Activated naive CD4-positive, alpha-beta T cell treated with anti-CD3 and anti-CD28 coated beads, Interleukin-2, amount 50 U/mL, for 72 hours (primary cell): Measurements from ENCODE around the gene CTSK. TPM values are rescaled to one million over a fixed set of nuclear protein-coding genes. Genes with fewer than 3 reads are reported as not detected.
"Not testable (repeated sequence)": the region's sequence is repeated elsewhere in the genome, so short reads cannot be mapped to it uniquely, and the experiment has no call there.

Experiments
- ATAC-seq, 2 donors: fragments of 150-1000 bp; cut with Tn5 transposase; 2 replicates each; pipeline ENCODE4 v1.10.0; 2021; ENCODE audit warnings: mild to moderate bottlenecking in 2 of 2, moderate library complexity in 2 of 2
- DNase-seq, 2 donors: peaks; one replicate each; pipeline ENCODE4 v3.0.0; 2021 to 2022; ENCODE audit warnings: low spot score in 2 of 2
- H3K27ac Mint-ChIP-seq, 2 donors: one replicate each; pipeline ENCODE4 v1.8.0; 2022; ENCODE audit warnings: mild to moderate bottlenecking in 2 of 2, mixed read lengths in 2 of 2
- H3K36me3 Mint-ChIP-seq, 2 donors: one replicate each; pipeline ENCODE4 v1.8.0; 2022; ENCODE audit warnings: mixed read lengths in 2 of 2
- H3K9me3 Mint-ChIP-seq, 2 donors: one replicate each; pipeline ENCODE4 v1.8.0; 2022; ENCODE audit warnings: mixed read lengths in 2 of 2
- total RNA-seq, 2 donors: library from RNA; stranded (reverse); gene quantifications; one replicate each; pipeline ENCODE4 v1.2.3, GENCODE V29; 2022

CTSK gene
- total RNA-seq, 2 donors from 2014 or later, result 3.1 to 3.3 TPM

GRCh38 chr1:150813028-150813707 is 5.1 kb upstream of the CTSK start:
- Mint-ChIP-seq H3K27ac (no peak overlapping the region), H3K9me3 (no peaks in the 10 kb centered on the region), H3K36me3 (no peaks in the 10 kb centered on the region)
- no peak for ATAC-seq
- no peak for DNase-seq

DNA sequence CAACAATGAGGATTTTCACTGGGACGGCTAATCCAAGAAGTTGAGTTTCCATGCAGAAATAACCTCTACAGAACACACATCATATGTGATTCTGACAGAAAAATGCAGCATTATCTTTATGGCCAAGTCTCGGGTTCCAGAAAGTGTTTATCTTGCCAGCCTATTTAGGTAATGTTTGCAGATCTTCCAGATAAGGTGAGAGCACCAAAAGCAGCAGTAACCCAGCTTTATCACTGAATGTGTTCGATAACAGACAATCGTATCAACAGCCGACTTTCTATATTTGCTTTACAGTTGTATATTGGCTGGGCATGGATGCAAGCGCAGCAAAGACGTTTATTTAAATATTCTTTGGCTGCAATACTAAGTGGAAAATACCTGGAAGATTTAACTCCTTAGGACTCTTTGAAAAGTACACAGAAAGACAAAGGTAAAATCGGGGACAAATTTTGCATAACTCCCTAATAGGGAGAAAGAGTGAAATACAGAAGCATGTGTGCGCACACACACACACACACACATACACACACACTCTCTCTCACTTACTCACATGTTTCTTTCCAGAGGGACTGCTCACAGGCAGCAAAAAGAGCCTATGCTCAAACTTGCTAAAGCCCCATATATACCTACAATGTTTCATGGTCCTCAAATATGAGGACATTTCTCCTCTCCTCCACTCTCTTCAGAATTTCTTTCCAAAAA is 3.0 kb upstream of the CTSK start:
- H3K27ac Mint-ChIP-seq, result no peak overlapping the region
- no peak for DNase-seq
- H3K9me3 Mint-ChIP-seq, result no peaks in the 10 kb centered on the region
- H3K36me3 Mint-ChIP-seq, result no peaks in the 10 kb centered on the region
- ATAC-seq, result no peak

GRCh38 chr1:150809651-150810050 is 1.6 kb upstream of the CTSK start:
- Mint-ChIP-seq H3K27ac (peak overlapping the region in 1 of 2 donors; percentile 16), H3K36me3 (no peaks in the 10 kb centered on the region), H3K9me3 (no peaks in the 10 kb centered on the region)
- ATAC-seq, result no peak
- DNase-seq, result no peak

- DNase-seq (no peak), ATAC-seq (no peak)
- Mint-ChIP-seq H3K36me3 (no peaks in the 10 kb centered on the region), H3K9me3 (no peaks in the 10 kb centered on the region), H3K27ac (no peak overlapping the region)
Observed at GRCh38 chr1:150808846-150809245, 786 bp upstream of the CTSK start.

GRCh38 chr1:150807249-150808023 is 624 bp downstream of the CTSK start:
- DNase-seq, result no peak
- Mint-ChIP-seq H3K27ac (peak overlapping the region in 1 of 2 donors; percentile 16), H3K36me3 (no peaks in the 10 kb centered on the region), H3K9me3 (no peaks in the 10 kb centered on the region)
- ATAC-seq, result no peak

DNA sequence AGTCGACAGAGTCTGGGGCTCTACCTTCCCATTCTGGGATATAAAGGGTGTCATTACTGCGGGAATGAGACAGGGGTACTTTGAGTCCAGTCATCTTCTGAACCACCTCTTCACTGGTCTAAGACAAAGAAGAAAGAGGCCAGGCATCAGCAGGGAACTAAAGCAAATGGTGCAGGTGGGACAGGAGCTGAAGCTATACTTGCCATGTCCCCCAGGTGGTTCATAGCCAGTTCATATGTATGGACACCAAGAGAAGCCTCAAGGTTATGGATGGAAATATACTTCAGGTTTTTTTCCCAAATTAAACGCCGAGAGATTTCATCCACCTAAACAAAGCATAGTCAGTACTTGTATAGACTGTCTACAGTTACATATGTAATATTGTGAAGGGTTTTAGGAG is 2.2 kb downstream of the CTSK start:
- ATAC-seq (no peak), DNase-seq (no peak)
- no peaks in the 10 kb centered on the region for H3K36me3 Mint-ChIP-seq
- H3K27ac Mint-ChIP-seq, result no peak overlapping the region
- H3K9me3 Mint-ChIP-seq, result no peaks in the 10 kb centered on the region

GRCh38 chr1:150804671-150805070 is 3.4 kb downstream of the CTSK start:
- ATAC-seq (no peak), DNase-seq (no peak)
- H3K27ac Mint-ChIP-seq, result no peak overlapping the region
- no peaks in the 10 kb centered on the region for H3K36me3 Mint-ChIP-seq
- no peaks in the 10 kb centered on the region for H3K9me3 Mint-ChIP-seq

DNA sequence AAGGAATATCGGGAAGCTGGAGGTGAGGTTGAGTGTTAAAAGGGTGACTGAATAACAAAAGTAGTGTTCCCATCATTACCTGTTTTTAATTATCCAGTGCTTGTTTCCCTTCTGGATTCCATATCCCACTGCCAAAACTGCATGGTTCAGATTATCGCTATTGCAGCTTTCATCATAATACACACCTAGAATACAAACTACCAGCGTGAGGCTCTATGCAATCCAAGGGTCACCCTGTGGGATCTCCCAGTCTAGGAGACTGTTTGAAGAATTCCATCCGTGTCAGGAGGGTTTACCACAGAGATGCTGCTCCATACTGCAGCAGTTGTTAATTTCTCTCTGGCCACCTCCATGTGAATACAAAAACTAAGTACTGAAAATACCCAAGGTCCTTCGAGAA is 9.0 kb downstream of the CTSK start:
- H3K9me3 Mint-ChIP-seq, result no peaks in the 10 kb centered on the region
- no peak for ATAC-seq
- no peak for DNase-seq
- H3K36me3 Mint-ChIP-seq, result no peaks in the 10 kb centered on the region
- no peak overlapping the region for H3K27ac Mint-ChIP-seq

DNA sequence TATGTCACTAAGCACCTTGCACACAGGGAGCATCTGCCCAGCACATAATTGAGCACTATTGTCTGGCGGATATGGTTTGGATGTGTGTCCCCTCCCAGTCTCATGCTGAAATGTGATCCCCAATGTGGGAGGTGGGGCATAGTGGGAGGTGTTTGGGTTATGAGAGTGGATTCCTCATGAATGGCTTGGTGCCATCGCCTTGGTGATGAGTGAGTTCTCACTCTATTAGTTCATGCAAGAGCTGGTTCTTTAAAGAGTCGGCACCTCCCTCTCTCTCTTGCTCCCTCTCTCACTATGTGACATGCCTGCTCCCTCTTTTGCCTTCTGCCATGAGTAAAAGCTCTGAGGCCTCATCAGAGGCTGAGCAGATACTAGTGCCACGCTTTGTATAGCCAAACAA is 9.5 kb downstream of the CTSK start:
- Mint-ChIP-seq H3K9me3 (no peaks in the 10 kb centered on the region), H3K27ac (no peak overlapping the region), H3K36me3 (no peaks in the 10 kb centered on the region)
- DNase-seq (no peak), ATAC-seq (no peak)

DNA sequence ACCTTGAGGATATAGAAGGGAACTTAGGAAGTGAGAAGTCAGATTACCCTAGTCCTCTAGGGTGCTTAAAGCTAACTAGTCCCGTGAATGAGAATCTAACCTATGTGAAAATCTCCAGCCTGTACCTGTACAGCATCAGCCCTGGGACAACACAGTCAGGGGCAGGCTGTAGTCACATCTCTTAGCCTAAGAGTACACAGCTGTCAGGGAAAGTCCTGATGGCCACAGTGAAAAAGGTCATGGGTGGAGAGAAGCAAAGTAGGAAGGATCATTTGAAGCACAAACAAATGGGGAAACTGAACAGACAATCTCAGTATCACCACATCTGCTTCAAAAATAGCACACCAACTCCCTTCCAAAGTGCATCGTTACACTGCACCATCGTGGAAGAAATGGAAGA is 11.7 kb downstream of the CTSK start:
- Mint-ChIP-seq H3K36me3 (no peaks in the 10 kb centered on the region), H3K9me3 (no peaks in the 10 kb centered on the region), H3K27ac (no peak overlapping the region)
- DNase-seq (no peak), ATAC-seq (no peak)

- H3K36me3 Mint-ChIP-seq, DNase-seq, H3K27ac Mint-ChIP-seq, H3K9me3 Mint-ChIP-seq, ATAC-seq: not testable (repeated sequence)
Observed at GRCh38 chr1:150793778-150794177, 14.3 kb downstream of the CTSK start.

- no peaks in the 10 kb centered on the region for H3K36me3 Mint-ChIP-seq
- no peak for DNase-seq
- no peak for ATAC-seq
- no peak overlapping the region for H3K27ac Mint-ChIP-seq
- H3K9me3 Mint-ChIP-seq, result no peaks in the 10 kb centered on the region
Observed at GRCh38 chr1:150793221-150793620, 14.8 kb downstream of the CTSK start.

- DNase-seq (no peak), ATAC-seq (no peak)
- no peaks in the 10 kb centered on the region for H3K9me3 Mint-ChIP-seq
- H3K36me3 Mint-ChIP-seq, result no peaks in the 10 kb centered on the region
- H3K27ac Mint-ChIP-seq, result no peak overlapping the region
Observed at GRCh38 chr1:150791585-150791984, 16.5 kb downstream of the CTSK start.

- ATAC-seq (no peak), DNase-seq (no peak)
- Mint-ChIP-seq H3K27ac (no peak overlapping the region), H3K9me3 (no peaks in the 10 kb centered on the region), H3K36me3 (no peaks in the 10 kb centered on the region)
Observed at GRCh38 chr1:150789396-150789795, 18.7 kb downstream of the CTSK start.

GRCh38 chr1:150788946-150789345 is 19.1 kb downstream of the CTSK start:
- ATAC-seq (no peak), DNase-seq (no peak)
- H3K36me3 Mint-ChIP-seq, result no peaks in the 10 kb centered on the region
- H3K27ac Mint-ChIP-seq, result no peak overlapping the region
- H3K9me3 Mint-ChIP-seq, result no peaks in the 10 kb centered on the region

DNA sequence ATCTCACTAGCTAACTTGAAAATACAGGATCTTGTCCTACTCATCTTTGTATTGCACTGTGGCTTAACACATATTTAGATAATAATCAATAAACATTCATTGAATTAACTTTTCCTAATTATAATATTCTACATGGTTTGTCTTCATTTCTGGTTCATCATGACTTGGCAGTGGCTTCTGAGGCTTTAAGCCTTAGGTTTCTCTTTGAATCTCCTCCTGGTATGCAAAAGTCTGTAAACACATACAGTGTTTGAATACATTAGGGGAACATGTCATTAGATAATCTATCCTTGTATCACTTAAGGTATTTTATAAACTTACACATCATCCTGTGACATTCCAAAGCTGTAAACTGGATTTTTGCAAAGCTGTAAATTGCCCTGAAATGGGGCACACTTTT is 20.6 kb downstream of the CTSK start:
- no peak for ATAC-seq
- no peak overlapping the region for H3K27ac Mint-ChIP-seq
- H3K9me3 Mint-ChIP-seq, result no peaks in the 10 kb centered on the region
- DNase-seq, result no peak
- no peaks in the 10 kb centered on the region for H3K36me3 Mint-ChIP-seq

DNA sequence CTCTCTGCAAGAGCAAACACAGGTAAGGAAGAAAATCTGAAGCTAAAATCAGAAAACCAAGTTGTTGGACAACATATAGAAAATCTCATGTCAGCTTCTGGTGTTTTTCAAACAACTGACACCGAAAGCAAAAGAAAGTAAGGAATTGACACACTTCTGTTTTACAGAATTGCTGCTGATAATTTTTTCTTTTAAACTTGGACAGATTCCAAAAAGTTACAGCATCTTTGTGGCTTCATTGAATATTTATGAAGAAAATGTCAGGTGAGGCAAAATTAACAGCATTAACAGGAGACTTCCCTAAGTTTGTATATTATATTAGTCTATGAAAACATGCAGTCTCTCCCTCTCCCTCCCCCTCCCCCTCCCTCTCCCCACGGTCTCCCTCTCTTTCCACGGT is 27.6 kb downstream of the CTSK start:
- no peaks in the 10 kb centered on the region for H3K36me3 Mint-ChIP-seq
- ATAC-seq (no peak), DNase-seq (no peak)
- no peaks in the 10 kb centered on the region for H3K9me3 Mint-ChIP-seq
- no peak overlapping the region for H3K27ac Mint-ChIP-seq
